Limb (tissue), 2 donors: ENCODE results near the gene TFAP2E.
A peak's percentile ranks its signal among the peaks of the same experiment; 100 is the strongest.

Experiments used
- DNase-seq, 2 donors: peaks; one replicate each; pipeline ENCODE4 v3.0.0-alpha.2; 2016; ENCODE audit errors: extremely low spot score in 2 of 2

Gene TFAP2E

DNA sequence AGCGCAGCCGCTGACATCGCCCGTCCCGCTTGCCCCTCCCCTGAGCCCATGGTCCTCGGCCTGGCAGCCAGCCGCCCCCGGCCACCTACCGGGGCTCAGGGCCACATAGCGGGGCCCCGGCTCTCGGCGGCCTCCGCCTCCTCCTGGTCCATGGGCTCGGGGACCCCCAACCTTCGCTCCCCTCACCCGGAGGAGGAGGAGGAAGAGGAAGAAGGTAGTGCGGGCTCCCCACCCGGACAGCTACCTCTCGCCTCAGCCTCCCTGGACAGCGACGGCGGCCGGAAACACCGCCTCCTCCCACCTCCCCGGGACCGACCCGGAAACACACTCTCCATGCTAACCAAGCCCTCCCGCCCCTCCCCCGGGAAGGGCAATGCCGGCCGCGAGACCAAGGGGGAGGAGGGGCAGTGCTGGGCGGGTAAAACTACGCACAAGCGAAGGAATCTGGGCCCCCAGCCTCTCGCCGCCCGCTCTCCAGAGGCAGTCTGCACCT, 15.9 kb upstream of the TFAP2E start, which contains the start of gene KIAA0319L:
TSS of gene KIAA0319L (minus strand) at position 286 of the 493 bp plus-strand sequence. CDS start 2,912 bp downstream, outside the sequence.
- peak in 1 of 2 donors; percentile 86 for DNase-seq

DNA sequence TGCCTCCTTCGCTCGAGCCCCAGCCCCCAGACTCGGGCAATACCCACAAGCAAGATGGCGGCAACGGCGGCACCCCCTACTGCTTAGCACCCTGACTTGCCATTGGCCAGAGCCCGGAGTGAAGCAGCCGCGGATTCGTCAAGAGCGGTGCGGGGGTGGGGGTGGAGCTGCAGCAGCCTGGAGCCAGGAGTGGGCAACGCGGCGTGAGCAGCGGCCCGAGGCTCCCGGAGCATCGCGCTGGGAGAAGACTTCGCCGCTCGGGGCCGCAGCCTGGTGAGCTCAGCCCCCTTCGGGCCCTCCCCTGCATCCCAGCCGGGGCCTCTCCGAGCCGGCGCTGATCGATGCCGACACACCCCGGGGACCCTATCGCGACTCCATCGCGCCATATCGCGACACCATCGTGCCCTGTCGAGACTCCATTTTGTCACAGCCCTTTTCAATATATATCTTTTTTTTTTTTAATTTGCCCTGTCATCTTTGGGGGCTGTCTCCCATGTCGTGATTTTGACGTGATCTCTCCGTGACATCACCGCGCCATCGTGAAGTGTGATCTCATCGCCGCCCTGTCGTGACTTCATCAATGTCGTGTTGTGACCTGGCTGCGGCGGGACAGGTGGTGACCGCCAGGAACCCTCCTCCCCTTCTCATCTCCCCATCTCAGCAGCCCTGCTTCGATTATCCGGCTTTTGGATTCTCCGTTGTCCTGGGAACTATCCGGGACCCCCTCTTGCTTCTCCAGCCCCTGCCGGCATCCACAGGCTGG, 15.3 kb upstream of the TFAP2E start, which contains the start of gene NCDN:
TSS of gene NCDN (plus strand) at position 189 of the 763 bp plus-strand sequence. CDS start at position 581, 392 bp downstream.
- DNase-seq: peak; percentile 97 to 99

DNA sequence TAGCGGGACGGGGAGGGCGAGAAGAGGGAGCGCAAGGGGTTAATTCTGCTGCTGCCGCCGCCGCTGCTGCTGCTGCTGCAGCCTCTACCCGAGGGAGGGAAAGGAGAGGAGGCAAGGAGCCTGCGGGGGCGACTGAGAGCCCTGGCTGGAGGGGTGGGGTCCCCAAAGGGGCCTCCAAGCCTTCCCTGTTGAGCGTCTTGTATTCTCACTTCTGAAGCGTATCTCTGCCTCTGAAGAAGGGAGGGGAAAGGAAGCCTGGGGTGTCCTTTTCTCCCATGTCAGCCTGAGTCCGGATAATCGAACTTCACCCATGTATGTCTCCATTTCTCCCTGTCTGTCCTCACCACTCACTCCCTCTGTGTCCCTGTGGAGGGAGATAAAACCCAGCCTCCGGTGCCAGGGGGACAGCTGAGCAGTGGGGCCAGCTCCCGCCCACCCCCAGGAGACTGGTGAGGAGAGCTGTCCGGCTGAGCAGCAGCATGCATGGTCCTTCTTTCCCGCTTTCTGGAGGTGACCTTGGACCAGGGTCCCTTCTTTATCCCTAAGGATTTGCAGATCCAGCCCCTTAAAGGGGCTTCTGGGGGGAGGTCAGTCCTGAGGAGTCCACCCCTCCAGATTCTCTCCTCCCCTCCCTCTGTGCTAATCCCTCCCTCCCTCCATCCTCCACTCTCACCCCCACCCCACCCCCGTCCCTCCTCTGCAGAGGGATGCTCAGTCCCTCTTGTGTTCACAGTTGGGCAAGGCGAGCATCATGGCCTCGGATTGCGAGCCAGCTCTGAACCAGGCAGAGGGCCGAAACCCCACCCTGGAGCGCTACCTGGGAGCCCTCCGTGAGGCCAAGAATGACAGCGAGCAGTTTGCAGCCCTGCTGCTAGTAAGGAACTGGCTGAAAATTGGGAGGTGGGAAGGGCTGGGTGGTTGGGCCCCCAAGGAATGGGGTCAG, 14.5 kb upstream of the TFAP2E start:
- DNase-seq: no peak

DNA sequence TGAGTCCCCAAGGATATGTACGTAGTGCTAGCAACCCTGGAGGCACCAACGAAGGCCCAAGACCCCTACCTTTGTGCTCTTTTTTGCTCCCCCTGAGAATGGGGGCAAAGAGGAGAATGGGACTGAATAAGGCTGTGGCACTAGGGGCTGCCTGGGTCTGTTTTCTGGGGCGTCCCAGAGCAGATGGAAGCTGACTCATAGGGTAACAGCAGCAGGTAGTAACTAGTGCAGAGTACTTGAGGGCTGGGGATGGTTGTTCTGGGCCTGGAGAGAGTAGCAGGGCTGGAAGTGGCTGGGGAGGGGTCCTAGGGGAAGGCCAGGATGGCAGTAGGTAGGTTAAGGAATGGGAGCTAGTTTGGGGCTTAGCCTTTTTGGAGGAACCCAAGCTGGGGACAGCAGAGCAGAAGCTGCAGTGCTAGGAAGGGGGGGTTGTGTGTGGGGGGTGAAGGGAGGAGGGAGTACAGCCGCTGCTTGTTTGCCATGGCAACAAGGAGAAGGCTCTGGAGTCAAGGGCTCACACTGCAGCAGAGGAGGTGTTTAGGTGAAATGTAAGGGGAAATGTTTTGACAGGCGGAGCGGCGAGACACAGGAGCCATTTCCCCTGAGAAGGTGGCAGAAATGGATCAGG, 13.7 kb upstream of the TFAP2E start:
- no peak for DNase-seq

DNA sequence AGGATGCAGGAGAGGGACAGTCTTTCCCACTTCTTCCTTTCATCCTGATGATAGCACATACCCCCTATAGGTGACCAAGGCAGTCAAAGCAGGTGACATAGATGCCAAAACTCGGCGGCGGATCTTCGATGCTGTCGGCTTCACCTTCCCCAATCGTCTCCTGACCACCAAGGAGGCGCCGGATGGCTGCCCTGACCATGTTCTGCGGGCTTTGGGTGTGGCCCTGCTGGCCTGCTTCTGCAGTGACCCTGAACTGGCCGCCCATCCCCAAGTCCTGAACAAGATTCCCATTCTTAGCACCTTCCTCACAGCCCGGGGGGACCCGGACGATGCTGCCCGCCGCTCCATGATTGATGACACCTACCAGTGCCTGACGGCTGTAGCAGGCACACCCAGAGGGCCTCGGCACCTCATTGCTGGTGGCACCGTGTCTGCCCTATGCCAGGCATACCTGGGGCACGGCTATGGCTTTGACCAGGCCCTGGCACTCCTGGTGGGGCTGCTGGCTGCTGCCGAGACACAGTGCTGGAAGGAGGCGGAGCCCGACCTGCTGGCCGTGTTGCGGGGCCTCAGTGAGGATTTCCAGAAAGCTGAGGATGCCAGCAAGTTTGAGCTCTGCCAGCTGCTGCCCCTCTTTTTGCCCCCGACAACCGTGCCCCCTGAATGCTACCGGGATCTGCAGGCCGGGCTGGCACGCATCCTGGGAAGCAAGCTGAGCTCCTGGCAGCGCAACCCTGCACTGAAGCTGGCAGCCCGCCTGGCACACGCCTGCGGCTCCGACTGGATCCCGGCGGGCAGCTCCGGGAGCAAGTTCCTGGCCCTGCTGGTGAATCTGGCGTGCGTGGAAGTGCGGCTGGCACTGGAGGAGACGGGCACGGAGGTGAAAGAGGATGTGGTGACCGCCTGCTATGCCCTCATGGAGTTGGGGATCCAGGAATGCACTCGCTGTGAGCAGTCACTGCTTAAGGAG, 12.6 kb upstream of the TFAP2E start:
- DNase-seq: peak in 1 of 2 donors; percentile 48

DNA sequence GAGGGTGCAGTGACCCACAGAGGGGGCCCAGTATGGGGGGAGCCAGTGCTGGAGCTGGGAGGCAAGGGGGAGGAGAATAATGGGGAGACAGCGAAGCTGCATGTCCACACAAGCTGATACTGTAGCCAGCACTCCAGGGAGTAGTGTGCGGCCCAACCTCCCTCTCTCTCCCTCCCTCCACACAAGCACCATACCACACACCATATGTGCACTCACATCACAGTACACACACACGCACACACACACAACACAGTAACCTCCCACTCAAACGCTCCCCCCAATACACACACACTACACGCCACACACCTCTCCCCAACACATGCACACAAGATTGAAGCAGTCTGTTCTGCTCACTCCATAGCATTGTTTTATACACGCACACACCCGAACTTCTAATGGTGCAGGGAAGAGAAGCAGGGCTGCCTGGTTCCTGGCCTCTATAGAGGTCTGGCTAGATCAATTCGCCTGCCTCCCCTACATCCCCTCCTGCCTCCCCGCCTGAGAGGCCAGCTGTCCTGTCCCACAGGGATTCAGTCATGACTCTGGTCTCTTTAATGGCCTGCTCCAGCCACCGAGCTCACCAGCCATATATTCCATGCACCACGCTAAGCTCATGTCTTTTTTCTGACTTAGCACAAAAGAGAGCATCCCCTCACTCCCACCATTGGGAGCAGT, 11.7 kb upstream of the TFAP2E start:
- no peak for DNase-seq

DNA sequence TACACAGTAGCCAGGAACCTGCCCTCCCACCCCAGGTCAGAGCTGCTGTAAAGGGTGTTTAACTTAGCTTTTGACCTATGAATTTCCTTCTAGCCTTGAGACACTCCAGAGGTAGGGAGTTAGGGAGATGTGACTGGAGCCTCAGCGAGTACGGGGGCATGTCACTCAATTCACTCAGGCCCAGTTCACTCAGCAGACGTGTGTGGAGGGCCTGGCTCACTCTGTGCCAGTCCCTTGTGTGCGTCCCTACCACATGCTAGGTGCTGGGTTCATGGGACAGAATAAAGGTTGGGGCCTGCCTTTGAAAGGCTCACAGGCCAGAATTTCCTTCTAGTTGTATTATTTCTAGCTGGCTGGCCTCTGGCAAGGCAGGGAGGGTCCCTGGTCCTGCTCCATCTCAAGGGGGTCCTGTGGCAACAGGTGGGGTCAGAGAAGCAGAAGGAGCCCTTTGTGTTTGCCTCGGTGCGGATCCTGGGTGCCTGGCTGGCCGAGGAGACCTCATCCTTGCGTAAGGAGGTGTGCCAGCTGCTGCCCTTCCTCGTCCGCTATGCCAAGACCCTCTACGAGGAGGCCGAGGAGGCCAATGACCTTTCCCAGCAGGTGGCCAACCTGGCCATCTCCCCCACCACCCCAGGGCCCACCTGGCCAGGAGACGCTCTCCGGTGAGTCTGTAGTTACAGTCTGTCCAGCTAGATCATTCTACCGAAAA, 11.0 kb upstream of the TFAP2E start:
- DNase-seq: no peak

DNA sequence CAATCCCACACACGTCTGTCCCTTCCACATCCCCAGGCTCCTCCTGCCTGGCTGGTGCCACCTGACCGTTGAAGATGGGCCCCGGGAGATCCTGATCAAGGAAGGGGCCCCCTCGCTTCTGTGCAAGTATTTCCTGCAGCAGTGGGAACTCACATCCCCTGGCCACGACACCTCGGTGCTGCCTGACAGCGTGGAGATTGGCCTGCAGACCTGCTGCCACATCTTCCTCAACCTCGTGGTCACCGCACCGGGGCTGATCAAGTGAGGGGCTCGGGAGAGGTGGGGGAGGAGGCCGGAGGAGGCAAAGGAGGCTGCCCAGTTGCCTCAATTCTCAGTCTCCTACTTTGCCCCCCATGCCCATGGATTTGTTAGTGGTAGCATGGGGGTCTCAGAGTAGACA, 9.9 kb upstream of the TFAP2E start:
- DNase-seq: no peak

DNA sequence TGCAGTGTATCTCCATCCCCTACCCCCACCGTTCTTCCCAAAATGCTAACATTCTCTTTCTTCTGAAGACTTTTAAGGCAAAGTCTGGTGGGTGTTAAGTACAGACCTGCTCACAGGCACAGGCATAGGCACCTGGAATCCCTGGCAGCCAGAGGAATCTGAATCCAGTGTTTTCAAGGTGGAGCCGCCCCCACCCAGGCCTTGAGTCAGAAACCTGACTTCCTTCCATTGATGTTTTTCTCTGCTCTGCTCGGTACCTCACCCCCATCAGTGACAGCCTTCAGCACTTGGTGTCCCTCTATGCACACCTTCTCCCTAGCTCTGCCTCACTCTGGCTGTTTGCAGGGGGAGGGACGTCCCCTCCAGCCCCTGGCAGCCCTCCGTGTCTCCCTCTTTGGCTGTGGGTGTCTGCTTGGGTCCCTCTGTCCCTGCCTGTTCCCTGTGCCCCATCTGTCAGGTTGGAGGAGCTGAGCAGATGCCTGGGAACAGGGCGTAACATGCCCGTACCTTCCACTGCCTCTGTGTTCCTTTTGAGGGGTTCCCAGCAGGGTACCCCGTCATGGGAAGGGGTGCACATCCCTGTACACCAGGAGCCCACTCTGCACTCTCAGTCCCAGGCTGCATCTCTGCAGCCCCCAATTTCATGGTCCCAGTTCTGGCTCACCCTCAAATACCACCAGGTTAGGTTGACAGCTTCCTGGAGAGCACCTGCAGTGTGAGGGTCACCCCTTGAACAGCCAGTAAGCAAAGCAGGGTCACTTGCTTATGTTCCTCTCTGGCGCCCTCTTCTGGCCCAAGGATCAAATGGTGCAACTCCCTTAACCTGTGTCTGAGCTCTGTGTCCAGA, 8.9 kb upstream of the TFAP2E start:
- DNase-seq: peak; percentile 47 to 80

DNA sequence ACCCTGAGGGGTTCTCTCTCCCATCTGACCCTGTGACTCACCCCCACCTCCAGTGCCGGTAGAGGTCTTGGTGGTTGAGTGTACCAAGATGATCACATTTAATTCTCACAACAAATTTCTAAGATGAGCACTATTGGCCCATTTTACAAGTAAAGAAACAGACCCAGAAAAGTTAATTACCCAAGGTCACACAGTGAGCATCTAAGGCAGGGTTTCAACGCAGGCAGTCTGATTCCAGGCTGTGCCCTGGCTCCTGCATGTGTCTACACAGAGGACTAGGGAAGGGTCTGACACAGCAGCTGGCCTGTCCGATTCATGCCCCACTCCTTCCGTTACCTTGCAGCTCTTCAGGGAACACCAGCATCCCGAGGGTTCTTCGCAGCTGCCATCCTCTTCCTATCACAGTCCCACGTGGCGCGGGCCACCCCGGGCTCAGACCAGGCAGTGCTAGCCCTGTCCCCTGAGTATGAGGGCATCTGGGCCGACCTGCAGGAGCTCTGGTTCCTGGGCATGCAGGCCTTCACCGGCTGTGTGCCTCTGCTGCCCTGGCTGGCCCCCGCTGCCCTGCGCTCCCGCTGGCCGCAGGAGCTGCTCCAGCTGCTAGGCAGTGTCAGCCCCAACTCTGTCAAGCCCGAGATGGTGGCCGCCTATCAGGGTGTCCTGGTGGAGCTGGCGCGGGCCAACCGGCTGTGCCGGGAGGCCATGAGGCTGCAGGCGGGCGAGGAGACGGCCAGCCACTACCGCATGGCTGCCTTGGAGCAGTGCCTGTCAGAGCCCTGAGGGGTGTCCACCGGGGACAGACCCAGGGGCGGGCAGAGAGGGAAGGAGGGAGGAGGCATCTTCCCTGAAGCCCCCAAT, 8.0 kb upstream of the TFAP2E start:
- no peak for DNase-seq

DNA sequence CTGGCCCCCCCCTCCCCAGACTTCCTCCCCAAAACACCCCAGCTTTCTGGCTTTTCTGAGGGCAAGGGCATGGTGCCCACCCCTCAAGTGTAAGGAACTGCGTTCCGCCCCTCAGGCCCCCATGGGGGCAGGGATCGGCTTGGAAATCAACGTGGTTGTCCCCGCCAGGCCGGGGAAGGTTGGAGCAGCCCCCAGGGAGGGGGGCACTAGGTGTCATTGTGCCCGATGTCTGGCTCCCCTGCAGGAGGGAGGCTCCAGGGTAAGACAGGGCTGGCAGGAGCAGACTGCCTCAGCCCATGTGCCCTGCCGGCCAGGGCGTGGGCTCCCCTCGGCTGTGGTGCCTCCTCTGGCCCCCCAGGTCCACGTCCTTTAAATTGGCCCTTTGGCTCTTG, 7.4 kb upstream of the TFAP2E start:
- no peak for DNase-seq

DNA sequence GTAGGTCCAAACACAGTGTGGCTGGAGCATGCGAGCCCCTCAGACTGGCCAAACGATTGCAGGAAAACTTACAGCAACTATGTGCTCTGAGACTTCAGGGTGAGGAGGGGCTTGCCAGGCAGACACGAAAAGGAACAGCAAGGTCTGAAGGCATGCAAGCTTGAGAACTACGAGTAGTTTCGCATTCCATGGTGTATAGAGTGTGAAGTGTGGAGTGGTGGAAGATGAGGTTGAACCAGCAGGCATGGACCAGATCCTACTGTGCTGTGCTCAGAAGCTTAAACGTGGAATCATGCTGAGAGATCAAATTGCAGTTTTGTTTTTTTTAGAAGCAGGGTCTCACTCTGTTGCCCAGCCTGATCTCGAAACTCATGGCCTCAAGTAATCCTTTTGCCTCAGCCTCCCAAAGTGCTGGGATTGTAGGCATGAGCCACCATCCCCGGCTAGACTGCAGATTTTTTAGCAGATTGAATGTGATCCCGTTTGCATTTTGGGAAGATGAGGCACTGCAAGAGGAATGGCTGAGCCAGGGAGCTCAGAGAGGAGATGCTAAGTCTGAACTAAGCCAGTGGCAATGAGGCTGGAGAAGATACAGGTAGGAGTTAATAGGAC, 5.1 kb upstream of the TFAP2E start:
- no peak for DNase-seq

DNA sequence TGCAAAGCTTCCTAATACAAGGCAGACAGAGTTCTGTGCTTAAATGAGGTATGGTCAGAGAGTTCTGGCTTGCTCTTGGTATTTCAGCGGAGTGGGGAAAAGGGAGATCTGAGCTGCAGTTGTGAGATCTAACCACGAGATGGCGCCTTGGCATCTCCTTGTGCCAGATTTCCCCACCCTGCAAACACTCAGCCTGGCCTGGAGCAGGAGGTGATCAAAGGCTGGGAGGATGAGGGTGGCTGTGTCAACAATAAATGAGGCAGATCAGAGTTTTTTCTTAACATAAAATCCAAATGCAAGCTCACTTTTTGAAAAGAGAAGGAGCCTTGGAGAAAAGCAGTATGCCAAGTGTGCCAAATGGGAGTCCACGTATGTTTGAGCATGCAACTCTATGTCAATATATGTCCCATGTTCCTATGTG, 4.1 kb upstream of the TFAP2E start:
- peak; percentile 71 to 85 for DNase-seq

DNA sequence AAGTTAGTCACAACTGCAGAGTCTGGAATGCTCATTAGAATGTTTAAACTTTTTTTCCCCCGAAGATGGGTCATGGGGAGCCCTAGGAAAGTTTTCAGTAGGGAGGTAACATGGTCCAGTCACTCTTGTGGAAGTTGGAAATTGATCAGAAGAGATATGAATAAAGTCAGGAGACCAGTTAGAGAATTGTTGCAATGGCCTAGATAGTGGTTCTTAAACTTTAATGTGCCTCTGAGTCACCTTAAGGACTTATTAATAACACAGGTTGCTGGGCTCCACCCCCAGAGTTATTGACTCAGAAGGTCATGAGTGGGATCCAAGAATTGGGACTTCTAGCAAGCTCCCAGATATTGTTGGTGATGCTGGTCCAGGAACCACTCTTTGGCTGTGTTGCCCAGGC, 3.2 kb upstream of the TFAP2E start:
- no peak for DNase-seq

DNA sequence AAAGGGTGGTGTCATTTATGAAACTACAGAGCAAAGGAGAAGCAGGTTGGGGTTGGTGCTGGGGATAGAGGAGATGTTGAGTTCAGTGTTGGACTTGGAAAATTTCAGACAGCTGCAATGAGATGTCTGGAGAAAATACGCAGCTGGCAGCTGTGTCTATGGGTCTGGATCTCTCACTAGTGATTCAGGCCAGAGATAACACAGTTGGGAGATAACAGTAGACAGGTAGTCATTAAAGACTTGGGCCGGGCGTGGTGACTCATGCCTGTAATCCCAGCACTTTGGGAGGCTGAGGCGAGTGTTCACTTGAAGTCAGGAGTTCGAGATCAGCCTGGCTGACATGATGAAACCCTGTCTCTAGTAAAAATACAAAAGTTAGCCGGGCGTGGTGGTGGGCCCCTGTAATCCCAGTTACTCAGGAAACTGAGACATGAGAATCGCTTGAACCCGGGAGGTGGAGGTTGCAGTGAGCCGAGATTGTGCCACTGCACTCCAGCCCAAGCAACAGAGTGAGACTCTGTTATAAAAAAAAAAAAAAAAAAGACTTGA, 2.5 kb upstream of the TFAP2E start:
- DNase-seq: no peak

DNA sequence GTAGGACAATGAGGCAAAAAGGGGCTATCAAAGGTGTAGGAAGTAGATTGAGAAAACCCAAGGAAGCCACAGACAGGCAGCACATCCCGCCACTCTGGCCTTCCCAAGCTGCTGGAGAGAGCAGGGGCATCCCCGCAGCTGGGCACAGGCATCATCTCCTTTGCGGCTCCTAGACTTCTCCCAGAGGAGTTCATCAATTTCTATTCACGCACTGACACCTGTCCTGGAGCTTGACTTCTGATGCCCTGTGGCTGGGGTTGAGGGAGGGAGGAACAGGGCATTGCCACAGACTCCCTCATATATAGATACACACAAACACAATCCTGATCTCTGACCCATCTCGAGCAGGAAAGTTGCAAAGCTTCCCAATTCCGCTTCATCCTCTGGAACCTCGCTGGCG, 1.9 kb upstream of the TFAP2E start:
- no peak for DNase-seq

DNA sequence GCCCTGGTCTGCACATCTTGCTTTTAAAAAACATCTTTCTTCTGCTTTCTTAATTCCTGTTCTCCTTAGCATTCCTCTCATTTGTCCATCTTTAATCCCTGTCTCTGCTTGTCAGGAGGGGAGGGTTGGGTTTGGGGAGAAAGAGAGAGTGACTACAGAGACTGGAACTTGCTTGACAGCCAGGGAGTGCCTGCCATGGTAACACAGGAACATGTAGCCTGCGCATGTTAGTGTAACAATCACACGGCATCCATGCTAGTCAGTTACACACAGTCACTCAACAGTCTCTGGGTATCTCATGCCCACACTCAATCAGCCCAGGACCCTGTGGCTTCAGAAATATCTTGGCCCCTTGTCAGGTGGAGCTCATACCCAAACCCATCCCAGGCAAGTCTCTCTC, 818 bp upstream of the TFAP2E start:
- DNase-seq: no peak
